H1 (cell line): Measurements from ENCODE around the gene PDE6B. TPM values are rescaled to one million over a fixed set of nuclear protein-coding genes. Genes with fewer than 3 reads are reported as not detected.

Source experiments
- CTCF ChIA-PET: fragments of 300-600 bp; sonication (Branson Sonifier 250); formaldehyde crosslinking; loops from one replicate; lab custom pipeline; 2021; ENCODE audit not compliant: partially characterized antibody; lab: Charles Lee
- POLR2A ChIA-PET: fragments of 300-600 bp; sonication (Branson Sonifier 250); formaldehyde crosslinking; loops from one replicate; lab custom pipeline; 2021; ENCODE audit warnings: inconsistent platforms; ENCODE audit not compliant: partially characterized antibody; lab: Charles Lee
- DNase-seq, 2 experiments: peaks; one replicate each; pipeline versions ENCODE4 v3.0.0 to v3.0.0-alpha.2; 2010 to 2022; ENCODE audit warnings: low spot score in 2 of 2, low read depth in 1 of 2, mixed read lengths in 1 of 2
- FAIRE-seq: peaks from 2 replicates; lab custom pipeline; 2011; peaks lifted over from hg19 to GRCh38; lab: Jason Lieb, UNC
- H2AFZ ChIP-seq: 2 replicates; pipeline ENCODE4 v1.8.1; 2012; ENCODE audit warnings: low read length, inconsistent platforms
- H2AK5ac ChIP-seq: 2 replicates; pipeline ENCODE4 v1.6.1; 2013; ENCODE audit warnings: low read depth, low read length
- H2BK120ac ChIP-seq: replicated peaks from 2 replicates; pipeline ENCODE3; 2013; ENCODE audit warnings: low read depth, low read length, inconsistent platforms
- H2BK12ac ChIP-seq: 2 replicates; pipeline ENCODE4 v1.6.1; 2013; ENCODE audit warnings: low read depth, low read length
- H2BK15ac ChIP-seq: 2 replicates; pipeline ENCODE4 v1.6.1; 2013; ENCODE audit warnings: low read length
- H2BK20ac ChIP-seq: 2 replicates; pipeline ENCODE4 v1.6.1; 2013; ENCODE audit warnings: low read length
- H2BK5ac ChIP-seq: 2 replicates; pipeline ENCODE4 v1.6.1; 2013; ENCODE audit warnings: low read depth, low read length
- H3K14ac ChIP-seq: 2 replicates; pipeline ENCODE4 v1.6.1; 2013; ENCODE audit warnings: inconsistent platforms; ENCODE audit not compliant: insufficient read length
- H3K18ac ChIP-seq: 2 replicates; pipeline ENCODE4 v1.6.1; 2013; ENCODE audit warnings: low read length; ENCODE audit errors: extremely low read depth
- H3K23ac ChIP-seq: 2 replicates; pipeline ENCODE4 v1.6.1; 2013; ENCODE audit warnings: inconsistent platforms; ENCODE audit not compliant: insufficient read length
- H3K23me2 ChIP-seq: 2 replicates; pipeline ENCODE4 v1.6.1; 2013; ENCODE audit warnings: low read depth, low read length
- H3K27ac ChIP-seq: 2 replicates; pipeline ENCODE4 v1.6.1; 2011; ENCODE audit warnings: low read depth, low read length, inconsistent platforms
- H3K27me3 ChIP-seq, 4 experiments: replicated peaks in 1 of 4; 1 replicate in 1 of 4; 2 replicates in 3 of 4; pipeline versions ENCODE4 v1.6.1 to v1.8.1; 2011 to 2013; ENCODE audit warnings: low read length in 3 of 4, mild to moderate bottlenecking in 3 of 4, inconsistent platforms in 2 of 4, mixed read lengths in 2 of 4, moderate library complexity in 1 of 4; ENCODE audit not compliant: control insufficient read depth in 3 of 4, insufficient read depth in 3 of 4; ENCODE audit errors: extremely low read depth in 1 of 4
- H3K36me3 ChIP-seq, 4 experiments: 2 replicates each; pipeline versions ENCODE4 v1.6.1 to v1.8.1; 2011 to 2013; ENCODE audit warnings: mild to moderate bottlenecking in 4 of 4, low read length in 3 of 4, moderate library complexity in 2 of 4, control low read depth in 1 of 4, inconsistent platforms in 1 of 4; ENCODE audit not compliant: insufficient read depth in 4 of 4, control insufficient read depth in 2 of 4
- H3K4ac ChIP-seq: replicated peaks from 2 replicates; pipeline ENCODE3; 2013; ENCODE audit warnings: low read length, low read depth, mixed read lengths, inconsistent platforms; ENCODE audit not compliant: insufficient read length
- H3K4me1 ChIP-seq, 4 experiments: replicated peaks in 1 of 4; 1 replicate in 1 of 4; 2 replicates in 3 of 4; pipeline versions ENCODE4 v1.6.1 to v1.8.1; 2011 to 2013; ENCODE audit warnings: low read length in 3 of 4, inconsistent platforms in 2 of 4, mixed read lengths in 1 of 4; ENCODE audit not compliant: insufficient read depth in 4 of 4, control insufficient read depth in 3 of 4
- H3K4me2 ChIP-seq, 2 experiments: 2 replicates each; pipeline versions ENCODE4 v1.6.1 to v1.8.1; 2011 to 2013; ENCODE audit warnings: low read depth in 2 of 2, low read length in 2 of 2, control low read depth in 1 of 2, inconsistent platforms in 1 of 2, mild to moderate bottlenecking in 1 of 2; ENCODE audit not compliant: insufficient read depth in 1 of 2
- H3K4me3 ChIP-seq, 4 experiments: fragments of 200-600, 300-600 bp in 1 of 4; sonication (generic), shearing (Covaris generic), sonication (Bioruptor Twin) in 1 of 4; 2 replicates each; pipeline versions ENCODE4 v1.5.1 to v1.8.1; 2011 to 2016; ENCODE audit warnings: low read length in 4 of 4, low read depth in 3 of 4, control low read depth in 2 of 4, inconsistent platforms in 2 of 4, mild to moderate bottlenecking in 2 of 4, mixed read lengths in 1 of 4, moderate library complexity in 1 of 4; ENCODE audit not compliant: insufficient read depth in 2 of 4; ENCODE audit errors: extremely low read depth in 1 of 4
- H3K56ac ChIP-seq: replicated peaks from 2 replicates; pipeline ENCODE3; 2013; ENCODE audit warnings: low read depth, mild to moderate bottlenecking, mixed read lengths, low read length, inconsistent platforms; ENCODE audit not compliant: insufficient read length
- H3K79me1 ChIP-seq: 2 replicates; pipeline ENCODE4 v1.6.1; 2013; ENCODE audit warnings: low read depth, low read length, control low read depth
- H3K79me2 ChIP-seq, 2 experiments: 2 replicates each; pipeline versions ENCODE4 v1.6.1 to v1.8.1; 2012 to 2013; ENCODE audit warnings: low read length in 2 of 2, mild to moderate bottlenecking in 2 of 2, inconsistent platforms in 1 of 2; ENCODE audit not compliant: insufficient read depth in 2 of 2, control insufficient read depth in 1 of 2
- H3K9ac ChIP-seq, 4 experiments: replicated peaks in 1 of 4; 1 replicate in 1 of 4; 2 replicates in 3 of 4; pipeline versions ENCODE4 v1.6.1 to v1.8.1; 2011 to 2013; ENCODE audit warnings: low read depth in 3 of 4, low read length in 3 of 4, control low read depth in 2 of 4, mild to moderate bottlenecking in 2 of 4, moderate library complexity in 2 of 4, inconsistent platforms in 1 of 4; ENCODE audit errors: extremely low read depth in 1 of 4
- H3K9me3 ChIP-seq, 2 experiments: 2 replicates each; pipeline versions ENCODE4 v1.6.1 to v1.8.1; 2012 to 2013; ENCODE audit warnings: mild to moderate bottlenecking in 2 of 2, moderate library complexity in 2 of 2, control low read depth in 1 of 2, inconsistent platforms in 1 of 2, low read depth in 1 of 2, low read length in 1 of 2, mixed read lengths in 1 of 2; ENCODE audit not compliant: insufficient read depth in 2 of 2
- H4K20me1 ChIP-seq, 2 experiments: replicated peaks in 1 of 2; 2 replicates each; pipeline versions ENCODE3 to v1.8.1; 2011 to 2013; ENCODE audit warnings: inconsistent platforms in 2 of 2, low read length in 2 of 2, mild to moderate bottlenecking in 1 of 2; ENCODE audit not compliant: insufficient read depth in 2 of 2, control insufficient read depth in 1 of 2
- H4K5ac ChIP-seq: 2 replicates; pipeline ENCODE4 v1.6.1; 2013; ENCODE audit warnings: low read length, low read depth, mixed read lengths, inconsistent platforms; ENCODE audit not compliant: insufficient read length
- H4K8ac ChIP-seq: 2 replicates; pipeline ENCODE4 v1.8.0; 2013; ENCODE audit warnings: mild to moderate bottlenecking, moderate library complexity, low read length, inconsistent platforms; ENCODE audit not compliant: insufficient read depth; ENCODE audit errors: extremely low read depth
- H4K91ac ChIP-seq: replicated peaks from 2 replicates; pipeline ENCODE3; 2013; ENCODE audit warnings: low read length, mixed read lengths, inconsistent platforms; ENCODE audit not compliant: insufficient read length
- RBBP5 ChIP-seq: IDR thresholded peaks from 2 replicates; pipeline ENCODE4 v1.7.1; 2012; ENCODE audit warnings: low read depth, mild to moderate bottlenecking, inconsistent platforms, low read length, moderate library complexity, borderline replicate concordance
- TEAD4 ChIP-seq: IDR thresholded peaks from 2 replicates; pipeline ENCODE4 v1.6.1; 2012; ENCODE audit warnings: low read depth, low read length, inconsistent platforms, mixed read lengths
- WGBS, 2 experiments: shearing (Covaris generic) in 1 of 2; methylation state at CpG; one replicate each; pipeline versions ENCODE4 v1.1.6 to v1.1.7; 2013 to 2015; ENCODE audit warnings: low lambda C conversion rate in 2 of 2, mixed read lengths in 2 of 2, inconsistent platforms in 1 of 2, low coverage in 1 of 2, missing lambda C conversion rate in 1 of 2; ENCODE audit not compliant: insufficient replicate concordance in 2 of 2, insufficient coverage in 1 of 2, insufficient read length in 1 of 2; ENCODE audit errors: extremely low coverage in 1 of 2, missing lambda C conversion rate in 1 of 2; 5-methylcytosine and 5-hydroxymethylcytosine counted together
- polyA plus RNA-seq, 7 experiments: library from polyadenylated mRNA; depleted of rRNA in 3 of 7; stranded (reverse) in 5 of 7; unstranded in 2 of 7; fragments of >200 nt in 5 of 7; fragments of 200-250 nt in 2 of 7; gene quantifications; 1 replicate in 5 of 7; 2 replicates in 1 of 7; 4 replicates in 1 of 7; pipeline versions ENCODE4 v1.2.1 to v1.2.3, GENCODE V29; 2011 to 2013; ENCODE audit warnings: missing spikeins in 2 of 7, mixed read lengths in 2 of 7
- total RNA-seq: library from RNA; stranded (reverse); fragmentation: NEBNext Ultra II Directional; extraction: Animal tissue kit (Norgen Biotek cat#: 25700); gene quantifications from 2 replicates; pipeline ENCODE4 v1.2.1, GENCODE V29; 2021

PDE6B gene
- total and polyA plus RNA-seq, 2 of the 8 experiments (the other 6 are each of a cell fraction or from before 2014, with no cell fraction given) = 4.1 to 8.4 TPM

- no peak for DNase-seq
- Histone ChIP-seq H3K9ac (no peak overlapping the region), H3K79me2 (no peaks in the 10 kb centered on the region), H3K23me2 (no peaks in the 10 kb centered on the region), H3K4ac (peak overlapping the region; percentile 75), H3K4me2 (0 out of 4 replicates have a peak overlapping the region, but pooled peaks of 1 of the 2 experiments have one; percentile 10), H4K5ac (peak overlapping the region; percentile 2), H4K91ac (peak overlapping the region; percentile 87), H3K14ac (no peak overlapping the region), H2BK120ac (no peak overlapping the region), H4K8ac (no peak overlapping the region; the same call in 1 of the 2 replicates), H3K9me3 (no peaks in the 10 kb centered on the region), H3K23ac (no peak overlapping the region), H3K79me1 (no peaks in the 10 kb centered on the region; the same call in 1 of the 2 replicates), H2BK15ac (peak overlapping the region; percentile 99; the same call in 1 of the 2 replicates), H2BK12ac (peak overlapping the region; percentile 89; the same call in 1 of the 2 replicates), H3K36me3 (no peaks in the 10 kb centered on the region), H2AK5ac (no peak overlapping the region), H3K4me1 (peaks cover 0 to 18% (median 8%) of the 10 kb centered on the region in 4 experiments; a peak in 5 of 7 replicates), H3K27ac (no peak overlapping the region), H3K27me3 (peaks cover 0 to 2% (median 0%) of the 10 kb centered on the region in 4 experiments; a peak in 1 of 7 replicates), H2BK20ac (peak overlapping the region; percentile 38; the same call in 1 of the 2 replicates), H2AFZ (no peak overlapping the region), H3K56ac (no peak overlapping the region), H3K4me3 (no peak overlapping the region), H4K20me1 (peaks cover 0 to 3% of the 10 kb centered on the region in 2 experiments), H3K18ac (0 out of 2 replicates have a peak overlapping the region, but pooled peaks have one; percentile 83), H2BK5ac (no peak overlapping the region)
- no peak for FAIRE-seq
- 91% methylated on average over 20 of the region's 29 CpGs; no CpG with 5 or more reads in 1 of the 2 experiments for WGBS, 2 experiments
- POLR2A ChIA-PET = interaction anchor here (0.6 kb wide), 1 partner anchor 262 kb away, joined by 3 read pairs; no protein-coding TSS in a partner anchor
- TF ChIP-seq RBBP5 (0 out of 2 replicates have a peak, but pooled peaks have one; percentile 3), TEAD4 (no peak)
- CTCF ChIA-PET = interaction anchor here (0.9 to 1.7 kb wide), 4 partner anchors 11 to 52 kb away, joined by 3 to 8 read pairs (median 3); no protein-coding TSS in a partner anchor
These were observed 1.3 kb upstream of the PDE6B start for GRCh38 chr4:623914-624566.
